PFSK-1 (cell line): ENCODE measurements around the gene HYKK.

Experiments used
- FOXP2 ChIP-seq: optimal IDR thresholded peaks from 2 replicates; pipeline ENCODE3; 2011; ENCODE audit warnings: borderline replicate concordance, control low read depth, inconsistent platforms; ENCODE audit not compliant: insufficient read depth; ENCODE audit errors: extremely low read length, extremely low read depth
- POLR2AphosphoS5 ChIP-seq: IDR thresholded peaks from 2 replicates; pipeline ENCODE4 v1.6.1; 2012; ENCODE audit warnings: low read depth, mild to moderate bottlenecking, control low read depth, low read length, moderate library complexity
- SIN3A ChIP-seq: IDR thresholded peaks from 2 replicates; pipeline ENCODE4 v1.6.1; 2012; ENCODE audit warnings: mild to moderate bottlenecking, low read length, moderate library complexity, borderline replicate concordance; ENCODE audit not compliant: insufficient read depth
- TAF1 ChIP-seq: IDR thresholded peaks from 2 replicates; pipeline ENCODE4 v1.6.1; 2012; ENCODE audit warnings: low read length, control low read depth, borderline replicate concordance; ENCODE audit not compliant: insufficient read depth
- TF ChIP-seq, protein P1 (sequence below), 2 experiments: IDR thresholded peaks; 2 replicates each; pipeline versions ENCODE4 v1.6.1 to v1.8.0; 2011 to 2012; ENCODE audit warnings: low read depth in 2 of 2, low read length in 2 of 2, control low read depth in 1 of 2, inconsistent platforms in 1 of 2, mild to moderate bottlenecking in 1 of 2, moderate library complexity in 1 of 2; ENCODE audit not compliant: insufficient read depth in 1 of 2

HYKK gene

GRCh38 chr15:78550194-78550593, 42.8 kb downstream of the HYKK start:
- TF ChIP-seq SIN3A (no peak), TAF1 (no peak), FOXP2 (no peak), POLR2AphosphoS5 (no peak)
- TF ChIP-seq, protein P1, sequence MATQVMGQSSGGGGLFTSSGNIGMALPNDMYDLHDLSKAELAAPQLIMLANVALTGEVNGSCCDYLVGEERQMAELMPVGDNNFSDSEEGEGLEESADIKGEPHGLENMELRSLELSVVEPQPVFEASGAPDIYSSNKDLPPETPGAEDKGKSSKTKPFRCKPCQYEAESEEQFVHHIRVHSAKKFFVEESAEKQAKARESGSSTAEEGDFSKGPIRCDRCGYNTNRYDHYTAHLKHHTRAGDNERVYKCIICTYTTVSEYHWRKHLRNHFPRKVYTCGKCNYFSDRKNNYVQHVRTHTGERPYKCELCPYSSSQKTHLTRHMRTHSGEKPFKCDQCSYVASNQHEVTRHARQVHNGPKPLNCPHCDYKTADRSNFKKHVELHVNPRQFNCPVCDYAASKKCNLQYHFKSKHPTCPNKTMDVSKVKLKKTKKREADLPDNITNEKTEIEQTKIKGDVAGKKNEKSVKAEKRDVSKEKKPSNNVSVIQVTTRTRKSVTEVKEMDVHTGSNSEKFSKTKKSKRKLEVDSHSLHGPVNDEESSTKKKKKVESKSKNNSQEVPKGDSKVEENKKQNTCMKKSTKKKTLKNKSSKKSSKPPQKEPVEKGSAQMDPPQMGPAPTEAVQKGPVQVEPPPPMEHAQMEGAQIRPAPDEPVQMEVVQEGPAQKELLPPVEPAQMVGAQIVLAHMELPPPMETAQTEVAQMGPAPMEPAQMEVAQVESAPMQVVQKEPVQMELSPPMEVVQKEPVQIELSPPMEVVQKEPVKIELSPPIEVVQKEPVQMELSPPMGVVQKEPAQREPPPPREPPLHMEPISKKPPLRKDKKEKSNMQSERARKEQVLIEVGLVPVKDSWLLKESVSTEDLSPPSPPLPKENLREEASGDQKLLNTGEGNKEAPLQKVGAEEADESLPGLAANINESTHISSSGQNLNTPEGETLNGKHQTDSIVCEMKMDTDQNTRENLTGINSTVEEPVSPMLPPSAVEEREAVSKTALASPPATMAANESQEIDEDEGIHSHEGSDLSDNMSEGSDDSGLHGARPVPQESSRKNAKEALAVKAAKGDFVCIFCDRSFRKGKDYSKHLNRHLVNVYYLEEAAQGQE (IDR thresholded peaks at IDR 0.05; ENCODE audit: insufficient read depth in 1 of 2, low read depth in 2 of 2, low read length in 2 of 2) = no peak

DNA sequence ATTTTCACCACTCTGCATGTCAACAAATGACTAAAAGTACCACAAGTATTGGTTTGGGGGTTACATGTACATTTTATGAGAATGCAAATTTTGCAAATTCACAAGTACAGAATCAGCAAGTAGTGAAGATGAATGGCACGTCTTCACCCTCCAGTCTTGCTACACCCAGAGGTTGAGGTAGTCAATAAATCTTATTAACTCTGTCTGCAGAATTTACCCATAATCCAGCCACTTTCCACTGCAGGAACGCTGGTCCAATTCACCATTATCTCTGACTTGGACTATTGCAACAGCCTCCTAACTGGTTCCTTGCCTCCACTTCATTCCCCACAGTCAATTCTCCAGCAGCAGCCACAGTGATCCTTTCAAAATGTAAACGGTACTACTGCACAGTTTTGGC, 43.4 kb downstream of the HYKK start:
- TF ChIP-seq FOXP2 = no peak
- no peak for TF ChIP-seq TAF1
- no peak for TF ChIP-seq SIN3A

- TF ChIP-seq SIN3A (no peak), FOXP2 (no peak), TAF1 (no peak), POLR2AphosphoS5 (no peak)
- TF ChIP-seq, protein P1 (IDR thresholded peaks at IDR 0.05; ENCODE audit: insufficient read depth in 1 of 2, low read depth in 2 of 2, low read length in 2 of 2) = no peak
These were observed 44.5 kb downstream of the HYKK start for GRCh38 chr15:78551902-78552301.

- TF ChIP-seq SIN3A (no peak), POLR2AphosphoS5 (no peak), FOXP2 (no peak), TAF1 (no peak)
- TF ChIP-seq, protein P1 (IDR thresholded peaks at IDR 0.05; ENCODE audit: insufficient read depth in 1 of 2, low read depth in 2 of 2, low read length in 2 of 2) = no peak
These were observed 45.2 kb downstream of the HYKK start for GRCh38 chr15:78552597-78552996.

DNA sequence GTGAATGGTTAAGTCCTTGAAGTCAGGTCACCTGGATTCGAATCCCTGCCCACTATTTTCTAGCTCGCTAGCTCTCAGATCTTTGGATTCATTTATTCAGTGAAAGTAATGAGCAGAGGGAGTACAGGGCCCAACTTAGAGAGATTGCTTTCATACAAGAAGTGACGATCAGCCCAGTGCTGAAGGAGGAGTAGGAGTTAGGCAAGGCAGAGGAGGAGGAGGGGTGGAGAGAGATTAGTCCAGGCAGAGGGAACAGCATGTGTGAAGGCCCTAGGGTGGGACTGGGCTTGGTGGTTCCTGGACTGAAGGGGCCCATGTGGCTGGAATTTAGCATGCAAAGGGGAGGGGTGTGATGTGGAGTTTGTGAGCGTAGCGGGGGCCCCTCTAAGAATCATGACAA, 54.1 kb downstream of the HYKK start:
- TF ChIP-seq, protein P1 (IDR thresholded peaks at IDR 0.05; ENCODE audit: insufficient read depth in 1 of 2, low read depth in 2 of 2, low read length in 2 of 2) = no peak
- no peak for TF ChIP-seq TAF1
- TF ChIP-seq FOXP2 = no peak
- TF ChIP-seq SIN3A = no peak
- no peak for TF ChIP-seq POLR2AphosphoS5
